GM23338 (cell line): Measurements from ENCODE around the gene NRP2. TPM values are rescaled to one million over a fixed set of nuclear protein-coding genes. Genes with fewer than 3 reads are reported as not detected.

ENCODE experiments used
- ATAC-seq: fragments of 200-7000 bp; cut with Tn5 transposase; 3 replicates; pipeline ENCODE4 v1.9.1; 2020
- DNase-seq: peaks from one replicate; pipeline ENCODE4 v3.0.0-alpha.2; 2015; ENCODE audit warnings: low spot score
- H2AFZ ChIP-seq: fragments of 200-600 bp; sonication (generic); 2 replicates; pipeline ENCODE4 v1.8.0; 2016; ENCODE audit warnings: antibody characterized with exemption, mild to moderate bottlenecking, moderate library complexity
- H3F3A ChIP-seq: fragments of 200-600 bp; sonication (generic); replicated peaks from 2 replicates; pipeline ENCODE4 v1.8.0; 2017; ENCODE audit warnings: antibody characterized with exemption, mixed run types, low read depth
- H3K27ac ChIP-seq: fragments of 200-600 bp; sonication (generic); 2 replicates; pipeline ENCODE4 v1.6.1; 2016; ENCODE audit warnings: low read depth
- H3K27me3 ChIP-seq: fragments of 200-600 bp; sonication (generic); 2 replicates; pipeline ENCODE4 v1.8.0; 2016; ENCODE audit warnings: mild to moderate bottlenecking, mixed run types, moderate library complexity; ENCODE audit not compliant: insufficient read depth
- H3K36me3 ChIP-seq: fragments of 200-600 bp; sonication (generic); 2 replicates; pipeline ENCODE4 v1.8.0; 2016; ENCODE audit warnings: mild to moderate bottlenecking; ENCODE audit not compliant: insufficient read depth
- H3K4me1 ChIP-seq: fragments of 200-600 bp; sonication (generic); 2 replicates; pipeline ENCODE4 v1.8.0; 2016; ENCODE audit warnings: mild to moderate bottlenecking, moderate library complexity; ENCODE audit not compliant: insufficient read depth
- H3K4me2 ChIP-seq: fragments of 200-600 bp; sonication (generic); 2 replicates; pipeline ENCODE4 v1.7.1; 2017; ENCODE audit warnings: mixed run types
- H3K4me3 ChIP-seq: fragments of 200-600 bp; sonication (generic); 2 replicates; pipeline ENCODE4 v1.6.1; 2016; ENCODE audit warnings: mixed run types
- H3K79me2 ChIP-seq: fragments of 200-600 bp; sonication (generic); replicated peaks from 2 replicates; pipeline ENCODE4 v1.8.0; 2017; ENCODE audit warnings: mild to moderate bottlenecking; ENCODE audit not compliant: insufficient read depth
- H3K9me2 ChIP-seq: fragments of 200-600 bp; sonication (generic); 2 replicates; pipeline ENCODE4 v1.8.0; 2017; ENCODE audit not compliant: insufficient read depth
- H4K20me1 ChIP-seq: fragments of 200-600 bp; sonication (generic); replicated peaks from 2 replicates; pipeline ENCODE4 v1.8.0; 2017; ENCODE audit warnings: mild to moderate bottlenecking; ENCODE audit not compliant: insufficient read depth
- H3K27ac Mint-ChIP-seq: 2 replicates; pipeline ENCODE4 v1.8.0; 2020; ENCODE audit warnings: inconsistent platforms, mild to moderate bottlenecking, moderate library complexity, mixed read lengths
- H3K27me3 Mint-ChIP-seq: 3 replicates; pipeline ENCODE4 v1.8.0; 2022; ENCODE audit warnings: low read depth, mild to moderate bottlenecking, moderate library complexity, mixed read lengths, inconsistent platforms; ENCODE audit not compliant: insufficient read depth, poor library complexity
- H3K36me3 Mint-ChIP-seq: 3 replicates; pipeline ENCODE4 v1.8.0; 2021; ENCODE audit warnings: low read depth, mild to moderate bottlenecking, inconsistent platforms, moderate library complexity, mixed read lengths
- H3K4me1 Mint-ChIP-seq: 3 replicates; pipeline ENCODE4 v1.8.0; 2020; ENCODE audit warnings: mild to moderate bottlenecking, inconsistent platforms, mixed read lengths
- H3K4me3 Mint-ChIP-seq: 3 replicates; pipeline ENCODE4 v1.8.0; 2021; ENCODE audit warnings: moderate library complexity, mild to moderate bottlenecking, inconsistent platforms, mixed read lengths
- H3K9me3 Mint-ChIP-seq: 3 replicates; pipeline ENCODE4 v1.8.0; 2020; ENCODE audit warnings: moderate library complexity, mild to moderate bottlenecking, inconsistent platforms, mixed read lengths
- CREB1 ChIP-seq: fragments of 250-450 bp; sonication (Bioruptor Pico); IDR thresholded peaks from 2 replicates; pipeline ENCODE4 v1.5.0; 2020; ENCODE audit warnings: low read depth, mild to moderate bottlenecking, moderate library complexity
- CTCF ChIP-seq, 2 experiments: fragments of 200-600 bp in 1 of 2; sonication (generic) in 1 of 2; conservative IDR thresholded peaks; 2 replicates each; pipeline versions ENCODE4 v1.5.1 to v1.6.1; 2016 to 2017; ENCODE audit warnings: antibody characterized with exemption in 2 of 2, low read depth in 2 of 2, mild to moderate bottlenecking in 2 of 2, moderate library complexity in 1 of 2
- ETS1 ChIP-seq: IDR thresholded peaks from 2 replicates; pipeline ENCODE4 v1.6.1; 2016; ENCODE audit warnings: antibody characterized with exemption
- EZH2 ChIP-seq: fragments of 200-600 bp; sonication (generic); IDR thresholded peaks from one replicate; pipeline ENCODE4 v1.8.0; 2017; ENCODE audit warnings: antibody characterized with exemption, mild to moderate bottlenecking, low read depth; ENCODE audit not compliant: unreplicated experiment
- EZH2phosphoT487 ChIP-seq: fragments of 200-600 bp; sonication (generic); IDR thresholded peaks from one replicate; pipeline ENCODE4 v1.8.1; 2018; ENCODE audit warnings: antibody characterized with exemption; ENCODE audit not compliant: unreplicated experiment
- JUNB ChIP-seq: IDR thresholded peaks from one replicate; pipeline ENCODE4 v1.6.1; 2016; ENCODE audit warnings: antibody characterized with exemption; ENCODE audit not compliant: unreplicated experiment
- NANOG ChIP-seq: IDR thresholded peaks from 2 replicates; pipeline ENCODE4 v1.6.1; 2016; ENCODE audit warnings: antibody characterized with exemption, borderline replicate concordance
- POLR2AphosphoS5 ChIP-seq: IDR thresholded peaks from 2 replicates; pipeline ENCODE4 v1.6.1; 2016; ENCODE audit warnings: antibody characterized with exemption, low read depth
- REST ChIP-seq: IDR thresholded peaks from one replicate; pipeline ENCODE4 v1.6.1; 2018; ENCODE audit warnings: antibody characterized with exemption; ENCODE audit not compliant: unreplicated experiment
- STAT1 ChIP-seq: IDR thresholded peaks from one replicate; pipeline ENCODE4 v1.6.1; 2016; ENCODE audit warnings: antibody characterized with exemption; ENCODE audit not compliant: unreplicated experiment
- ZNF114 ChIP-seq: fragments of 250-450 bp; sonication (Bioruptor Pico); IDR thresholded peaks from 2 replicates; pipeline ENCODE4 v1.5.0; 2020; ENCODE audit warnings: mild to moderate bottlenecking, moderate library complexity
- ZNF331 ChIP-seq: fragments of 250-450 bp; sonication (Bioruptor Pico); IDR thresholded peaks from 2 replicates; pipeline ENCODE4 v1.5.0; 2020; ENCODE audit warnings: low read depth, mild to moderate bottlenecking, moderate library complexity
- ZNF462 ChIP-seq: fragments of 250-450 bp; sonication (Bioruptor Pico); IDR thresholded peaks from 2 replicates; pipeline ENCODE4 v1.5.0; 2020; ENCODE audit warnings: mild to moderate bottlenecking, moderate library complexity
- polyA plus RNA-seq: library from polyadenylated mRNA; unstranded; fragments of >200 nt; fragmentation: Nextera tagmentation; extraction: Ambion mirVana; gene quantifications from 2 replicates; pipeline ENCODE4 v1.2.1, GENCODE V29; 2016
- total RNA-seq: library from RNA; depleted of rRNA; stranded (reverse); fragments of >200 nt; shearing (Covaris generic); gene quantifications from 2 replicates; pipeline ENCODE4 v1.2.3, GENCODE V29; 2014

The NRP2 gene
- total and polyA plus RNA-seq, 2 experiments from 2014 or later: 18.4 to 22.0 TPM

- H3K4me3 ChIP-seq: no peak overlapping the region
- TF ChIP-seq STAT1 (no peak), ETS1 (no peak), NANOG (no peak), ZNF114 (CRISPR knock-in tag) (no peak), ZNF331 (no peak), REST (no peak), JUNB (no peak), POLR2AphosphoS5 (no peak), CTCF (conservative IDR thresholded peaks at IDR 0.05; ENCODE audit: low read depth in 2 of 2) (no peak), ZNF462 (no peak), EZH2phosphoT487 (no peak), CREB1 (no peak), EZH2 (no peak)
- no peaks in the 10 kb centered on the region for H3K9me2 ChIP-seq
- peaks cover 22% of the 10 kb centered on the region for H3K4me1 ChIP-seq
- Mint-ChIP-seq H3K27ac (no peak overlapping the region), H3K27me3 (peaks cover 6% of the 10 kb centered on the region), H3K9me3 (no peaks in the 10 kb centered on the region), H3K36me3 (peaks cover 26% of the 10 kb centered on the region), H3K4me3 (no peak overlapping the region), H3K4me1 (peaks cover 58% of the 10 kb centered on the region)
- H3K27ac ChIP-seq: no peak overlapping the region
- peaks cover 4% of the 10 kb centered on the region; the same call in 1 of the 2 replicates for H3F3A ChIP-seq
- DNase-seq: no peak
- no peaks in the 10 kb centered on the region for H3K79me2 ChIP-seq
- H2AFZ ChIP-seq: no peak overlapping the region
- no peak for ATAC-seq
- H4K20me1 ChIP-seq: no peaks in the 10 kb centered on the region
- no peaks in the 10 kb centered on the region for H3K36me3 ChIP-seq
- H3K27me3 ChIP-seq: no peaks in the 10 kb centered on the region
- no peak overlapping the region for H3K4me2 ChIP-seq
Observed at GRCh38 chr2:205717175-205717846, 35.0 kb downstream of the NRP2 start.
